GM21381 (cell line): ENCODE measurements around the gene TBC1D22A.

Source experiments
- ATAC-seq: cut with Tn5 transposase; IDR thresholded peaks from one replicate; pipeline ENCODE4 v1.9.1; 2021; ENCODE audit warnings: mild to moderate bottlenecking, moderate library complexity; ENCODE audit not compliant: unreplicated experiment

The TBC1D22A gene

GRCh38 chr22:46752988-46753310, 9.5 kb upstream of the TBC1D22A start:
- ATAC-seq, result no peak

DNA sequence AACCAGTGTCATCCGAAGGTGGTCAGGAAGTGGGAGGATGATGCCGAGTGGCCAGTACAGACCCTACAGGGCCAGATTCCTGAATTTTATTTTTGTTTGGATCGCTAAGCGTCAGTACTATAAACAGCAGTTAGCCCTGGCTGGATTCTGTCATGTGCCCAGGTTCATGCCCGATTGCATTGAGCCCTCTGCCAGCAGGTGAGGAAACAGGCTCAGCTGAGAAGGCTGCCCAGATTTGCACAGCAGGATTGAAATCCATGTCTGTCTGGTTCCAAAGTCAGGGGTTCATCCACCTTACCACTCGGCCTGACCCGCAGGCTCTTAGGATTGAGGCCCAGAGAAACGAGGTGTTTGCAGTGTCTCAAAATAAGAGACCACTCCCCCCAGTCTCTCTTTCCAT, 9.1 kb upstream of the TBC1D22A start:
- ATAC-seq, result no peak

DNA sequence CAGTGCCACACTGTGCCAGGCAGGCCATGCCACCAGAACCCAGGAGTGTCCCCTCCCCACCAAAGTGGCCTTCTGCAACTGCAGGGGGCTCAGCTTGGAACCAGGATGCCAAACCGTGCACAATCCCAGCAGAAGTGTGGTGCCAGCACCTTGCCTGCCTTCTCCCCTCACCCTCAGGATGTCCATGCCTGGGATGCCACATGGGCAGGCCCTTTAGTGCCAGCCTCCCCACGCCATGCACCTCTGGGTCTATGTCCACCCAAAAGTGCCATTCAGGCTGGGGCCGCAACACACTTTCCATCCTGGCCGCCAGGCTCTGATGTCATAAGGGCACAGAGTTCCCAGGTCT, 8.7 kb upstream of the TBC1D22A start:
- ATAC-seq, result no peak

DNA sequence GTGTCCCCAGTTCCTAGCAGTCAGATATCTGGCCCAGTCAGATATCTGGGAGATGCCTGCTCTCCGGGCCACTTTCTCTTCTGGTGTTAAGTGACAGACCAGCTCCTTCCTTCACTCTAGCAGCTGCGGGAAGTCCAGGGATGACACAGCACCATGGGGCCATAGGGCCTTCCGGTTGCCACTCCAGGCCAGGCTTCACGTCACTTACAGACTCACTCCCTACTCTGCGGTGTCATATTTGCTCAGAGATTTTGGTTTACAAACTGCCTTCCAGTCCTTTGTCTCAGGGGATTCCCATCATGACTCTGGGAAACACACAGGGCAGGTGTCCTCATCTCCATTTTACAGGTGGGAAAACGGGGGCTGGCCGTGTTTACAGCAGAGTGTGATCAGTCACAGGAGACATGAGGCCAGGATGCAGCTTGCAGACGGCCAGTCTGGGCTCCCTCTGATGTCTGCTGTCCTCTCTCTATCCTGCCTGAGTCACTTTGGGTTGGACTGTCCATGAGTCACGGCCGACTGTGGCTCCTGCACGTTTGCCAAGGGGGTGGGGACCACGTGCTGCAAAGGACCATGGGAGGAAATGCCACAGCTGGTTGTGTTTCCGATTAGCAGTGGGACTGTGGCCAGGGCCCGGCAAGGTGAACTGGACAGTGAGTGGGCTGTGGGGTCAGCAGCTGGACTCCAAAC, 8.2 kb upstream of the TBC1D22A start:
- no peak for ATAC-seq

GRCh38 chr22:46754826-46755225, 7.6 kb upstream of the TBC1D22A start:
- no peak for ATAC-seq

DNA sequence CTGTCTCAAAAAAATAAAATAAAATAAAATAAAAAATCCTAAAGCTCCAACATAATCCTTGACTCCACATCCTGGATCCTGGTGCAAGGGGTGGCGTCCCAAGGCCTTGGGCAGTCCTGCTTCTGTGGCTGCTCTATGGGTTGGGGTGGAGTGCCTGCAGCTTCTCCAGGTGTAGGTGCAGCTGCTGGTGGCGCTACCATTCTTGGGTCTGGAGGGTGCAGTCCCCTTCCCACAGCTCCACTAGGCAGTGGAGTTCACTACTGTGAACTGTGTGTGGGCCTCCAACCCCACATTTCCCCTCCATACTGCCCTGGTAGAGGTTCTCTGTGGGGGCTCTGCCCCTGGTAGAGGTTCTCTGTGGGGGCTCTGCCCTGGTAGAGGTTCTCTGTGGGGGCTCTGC, 6.9 kb upstream of the TBC1D22A start:
- no peak for ATAC-seq

DNA sequence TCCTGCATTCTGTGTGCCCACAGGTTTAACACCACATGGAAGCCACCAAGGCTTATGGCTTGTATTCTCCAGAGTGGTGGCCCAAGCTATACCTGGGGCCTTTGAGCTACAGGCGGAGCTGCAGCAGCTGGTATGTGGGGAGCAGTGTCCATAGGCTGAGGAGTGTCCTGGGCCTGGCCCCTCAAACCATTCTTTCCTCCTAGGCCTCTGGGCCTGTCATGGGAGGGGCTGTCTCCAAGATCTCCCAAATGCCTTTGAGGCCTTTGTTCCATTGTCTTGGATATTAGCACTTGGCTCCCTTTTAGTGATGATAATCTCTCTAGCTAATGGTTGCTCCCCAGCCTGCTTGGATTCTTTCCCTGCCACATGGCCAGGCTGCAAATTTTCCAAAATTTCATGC, 6.4 kb upstream of the TBC1D22A start:
- ATAC-seq, result no peak

GRCh38 chr22:46757104-46757503, 5.3 kb upstream of the TBC1D22A start:
- no peak for ATAC-seq

- no peak for ATAC-seq
Measured at GRCh38 chr22:46758121-46758520, 4.3 kb upstream of the TBC1D22A start.

DNA sequence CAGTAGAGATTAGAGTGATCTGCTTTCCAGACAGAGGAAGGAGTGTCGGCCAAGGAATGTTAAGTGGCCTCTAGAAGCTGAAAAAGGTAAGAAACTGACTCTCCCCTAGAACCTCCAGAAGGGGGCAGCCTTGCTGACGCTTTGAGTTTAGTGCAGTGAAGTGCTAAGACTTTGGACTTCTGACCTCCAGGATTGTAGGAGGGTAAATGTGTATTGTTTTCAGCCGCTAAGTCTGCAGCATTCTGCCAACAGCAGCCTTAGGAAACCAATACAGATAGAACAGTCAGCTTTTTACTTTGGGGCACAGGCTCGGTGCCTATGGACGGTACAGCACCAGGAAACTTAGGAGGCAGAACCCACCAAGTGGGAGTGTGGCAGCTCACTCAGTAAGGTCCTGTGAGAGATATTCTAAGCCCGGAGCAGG, 3.6 kb upstream of the TBC1D22A start:
- no peak for ATAC-seq

DNA sequence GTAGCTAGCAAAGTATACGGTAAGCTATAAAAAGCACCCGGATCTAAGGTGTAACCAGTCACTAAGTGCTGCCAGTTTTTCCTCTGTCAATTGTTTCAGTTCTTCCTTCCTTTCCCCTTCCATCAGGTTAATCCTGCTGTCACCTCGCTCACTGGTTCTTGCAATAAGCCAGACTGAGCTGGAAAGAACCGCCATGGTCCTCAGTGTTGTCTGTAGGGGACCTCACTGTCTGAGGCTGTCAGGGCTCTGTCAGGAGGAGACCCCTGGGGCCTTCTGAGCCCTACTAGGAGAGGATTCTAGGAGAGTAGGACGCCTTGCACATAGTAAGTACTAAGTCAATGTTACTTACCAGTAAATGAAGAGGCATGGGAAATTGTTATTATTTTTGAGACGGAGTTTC, 1.4 kb upstream of the TBC1D22A start:
- ATAC-seq, result no peak

GRCh38 chr22:46761539-46762237, 762 bp upstream of the TBC1D22A start:
- ATAC-seq, result no peak

GRCh38 chr22:46763051-46763705, 728 bp downstream of the TBC1D22A start:
- peak; percentile 48 for ATAC-seq

GRCh38 chr22:46764140-46764680, 1.8 kb downstream of the TBC1D22A start:
- no peak for ATAC-seq

DNA sequence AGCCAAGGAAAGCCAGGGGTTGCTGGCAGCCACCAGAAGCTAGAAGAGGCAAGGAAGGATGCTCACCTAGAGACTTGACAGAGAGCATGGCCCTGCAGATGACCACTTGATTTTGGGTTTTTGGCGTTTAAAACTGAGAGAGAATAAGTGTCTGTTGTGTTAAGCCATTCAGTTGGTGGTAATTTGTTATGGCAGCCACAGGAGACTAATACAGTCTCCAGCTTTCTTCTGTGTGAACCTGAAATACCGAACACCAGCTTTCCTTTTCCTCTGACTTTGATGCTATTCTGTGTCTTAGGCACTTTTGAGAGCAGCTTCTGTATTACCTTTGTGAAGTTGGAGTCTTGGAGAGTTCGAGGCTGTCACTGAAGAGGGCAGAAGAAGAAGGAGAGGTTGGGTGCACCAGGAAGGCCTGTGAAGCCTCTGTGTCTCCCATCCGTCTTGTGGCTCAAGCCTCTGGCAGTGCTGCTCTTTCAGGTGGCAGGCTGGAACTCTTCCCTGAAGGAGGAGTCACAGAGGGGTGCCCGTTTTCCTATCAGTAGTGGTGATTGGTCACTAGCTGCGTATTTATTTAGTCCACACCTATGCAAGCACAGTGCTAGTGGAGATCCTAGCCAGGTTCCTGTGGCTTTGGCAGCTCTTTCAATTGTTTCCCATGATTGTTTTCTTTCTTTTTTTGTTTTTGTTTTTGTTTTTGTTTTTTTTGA, 2.5 kb downstream of the TBC1D22A start:
- no peak for ATAC-seq

- ATAC-seq, result no peak
Measured at GRCh38 chr22:46766611-46767010, 4.2 kb downstream of the TBC1D22A start.

- ATAC-seq, result no peak
Measured at GRCh38 chr22:46767249-46767985, 5.0 kb downstream of the TBC1D22A start.

DNA sequence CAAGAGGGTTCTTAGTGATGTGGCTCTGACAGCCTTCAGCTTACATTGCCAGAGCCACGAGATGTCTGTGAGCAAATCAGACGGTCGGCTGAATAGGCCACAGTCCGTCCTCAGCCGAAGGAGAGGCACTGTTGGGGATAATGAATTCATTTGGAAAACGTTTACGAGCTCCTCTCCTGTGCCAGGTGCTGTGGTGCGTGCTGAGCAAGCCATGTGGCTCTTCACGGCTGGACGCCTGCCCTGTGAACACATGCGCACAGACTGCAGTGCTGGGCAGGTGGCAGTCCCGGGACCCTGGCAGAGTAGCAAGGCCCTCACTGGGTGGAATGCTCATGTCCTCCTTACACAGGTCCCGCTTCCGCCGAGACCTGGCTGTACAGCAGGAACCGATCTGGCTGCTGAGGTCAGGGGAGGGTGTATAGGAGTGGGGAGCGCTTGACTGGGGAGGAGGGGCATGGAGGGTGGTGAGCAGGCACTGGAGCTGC, 6.8 kb downstream of the TBC1D22A start:
- ATAC-seq, result no peak

DNA sequence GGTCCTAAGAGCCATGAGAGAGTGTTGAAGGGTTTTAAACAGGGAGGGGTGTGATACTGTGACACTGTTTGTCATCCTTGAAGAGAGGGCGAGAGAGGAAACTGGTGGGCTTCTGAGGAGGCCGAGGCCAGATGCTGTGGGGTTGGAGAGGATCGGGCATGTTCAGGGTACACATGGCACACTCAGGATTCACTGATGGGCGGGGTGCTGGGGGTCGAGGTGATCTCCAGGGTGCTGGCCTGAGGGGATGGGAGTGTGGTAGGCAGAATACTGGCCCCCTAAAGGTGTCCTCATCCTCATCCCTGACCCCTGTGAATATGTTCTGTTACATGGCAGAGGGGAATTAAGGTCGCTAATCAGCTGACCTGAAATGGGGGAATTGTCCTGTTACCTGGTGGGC, 7.3 kb downstream of the TBC1D22A start:
- ATAC-seq, result no peak

- ATAC-seq, result no peak
Measured at GRCh38 chr22:46770151-46770641, 7.7 kb downstream of the TBC1D22A start.
